ENCODE measurements around the gene CALN1.

DNA sequence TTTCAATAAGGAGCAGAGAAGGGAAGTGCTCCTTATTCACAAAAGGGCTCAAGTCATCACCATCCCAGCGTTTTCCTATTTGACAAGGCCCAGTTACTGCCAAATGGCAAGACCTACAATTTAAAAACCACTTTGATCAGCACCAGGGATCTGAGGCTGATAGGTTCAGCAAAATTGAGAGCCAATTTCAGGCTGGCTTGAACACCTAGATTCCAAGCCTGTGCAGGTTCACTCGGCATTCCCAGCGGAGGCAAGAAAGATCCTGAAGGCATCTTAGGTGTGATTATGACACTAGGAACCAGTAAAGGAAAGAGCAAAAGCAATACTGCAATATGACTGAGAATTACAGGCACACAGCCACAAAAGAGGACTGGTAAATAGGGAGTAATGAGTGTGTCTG is 441.4 kb downstream of the CALN1 start:
- TF ChIP-seq, protein P1, sequence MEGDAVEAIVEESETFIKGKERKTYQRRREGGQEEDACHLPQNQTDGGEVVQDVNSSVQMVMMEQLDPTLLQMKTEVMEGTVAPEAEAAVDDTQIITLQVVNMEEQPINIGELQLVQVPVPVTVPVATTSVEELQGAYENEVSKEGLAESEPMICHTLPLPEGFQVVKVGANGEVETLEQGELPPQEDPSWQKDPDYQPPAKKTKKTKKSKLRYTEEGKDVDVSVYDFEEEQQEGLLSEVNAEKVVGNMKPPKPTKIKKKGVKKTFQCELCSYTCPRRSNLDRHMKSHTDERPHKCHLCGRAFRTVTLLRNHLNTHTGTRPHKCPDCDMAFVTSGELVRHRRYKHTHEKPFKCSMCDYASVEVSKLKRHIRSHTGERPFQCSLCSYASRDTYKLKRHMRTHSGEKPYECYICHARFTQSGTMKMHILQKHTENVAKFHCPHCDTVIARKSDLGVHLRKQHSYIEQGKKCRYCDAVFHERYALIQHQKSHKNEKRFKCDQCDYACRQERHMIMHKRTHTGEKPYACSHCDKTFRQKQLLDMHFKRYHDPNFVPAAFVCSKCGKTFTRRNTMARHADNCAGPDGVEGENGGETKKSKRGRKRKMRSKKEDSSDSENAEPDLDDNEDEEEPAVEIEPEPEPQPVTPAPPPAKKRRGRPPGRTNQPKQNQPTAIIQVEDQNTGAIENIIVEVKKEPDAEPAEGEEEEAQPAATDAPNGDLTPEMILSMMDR (IDR thresholded peaks at IDR 0.05), result no peak
- no peak for TF ChIP-seq POLR2A (IDR thresholded peaks at IDR 0.05)
